NCI-H1105 (cell line): ENCODE data around the gene NKX6-2.

ENCODE experiments used
- DNase-seq: peaks from one replicate; lab custom pipeline; 2025; lab: John Stamatoyannopoulos, UW

The NKX6-2 gene

DNA sequence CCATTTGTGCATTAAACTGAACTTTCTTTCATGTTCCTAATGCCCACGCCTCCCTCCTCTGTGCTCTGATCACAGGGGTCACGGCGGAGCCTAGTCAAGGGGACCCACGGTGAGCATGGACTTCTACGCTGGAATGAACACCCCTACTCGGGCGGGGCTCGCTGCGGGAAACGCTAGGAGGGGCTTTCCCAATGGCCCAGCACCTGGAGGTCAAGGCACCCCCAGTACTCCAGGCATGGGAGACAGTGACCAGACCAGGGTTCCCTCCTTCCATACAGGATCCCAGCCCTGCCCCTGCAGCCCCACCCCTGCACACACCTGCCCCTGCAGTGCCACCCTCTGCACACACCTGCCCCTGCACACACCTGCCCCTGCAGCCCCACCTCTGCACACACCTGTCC, 27.1 kb upstream of the NKX6-2 start:
- DNase-seq = no peak

DNA sequence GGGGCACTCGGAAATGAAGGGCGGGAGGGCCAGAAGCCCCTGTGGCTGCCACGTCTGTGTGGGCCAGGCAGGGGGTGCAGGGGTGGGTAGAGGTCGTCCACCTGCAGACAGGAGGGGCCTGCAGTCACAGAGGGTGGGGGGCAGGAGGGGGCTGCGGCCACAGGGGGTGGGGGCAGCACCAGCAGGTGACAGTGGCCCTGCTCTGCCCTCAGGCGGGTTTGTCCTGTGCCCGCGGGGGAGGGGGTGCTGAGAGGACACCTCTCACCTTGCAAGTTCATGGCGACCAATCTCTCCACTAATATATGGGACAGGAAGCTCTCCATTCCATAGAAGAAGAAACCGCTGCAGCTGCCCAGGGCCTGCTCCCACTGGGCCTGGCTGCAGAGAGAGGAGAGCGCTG, 26.6 kb upstream of the NKX6-2 start:
- no peak for DNase-seq

DNA sequence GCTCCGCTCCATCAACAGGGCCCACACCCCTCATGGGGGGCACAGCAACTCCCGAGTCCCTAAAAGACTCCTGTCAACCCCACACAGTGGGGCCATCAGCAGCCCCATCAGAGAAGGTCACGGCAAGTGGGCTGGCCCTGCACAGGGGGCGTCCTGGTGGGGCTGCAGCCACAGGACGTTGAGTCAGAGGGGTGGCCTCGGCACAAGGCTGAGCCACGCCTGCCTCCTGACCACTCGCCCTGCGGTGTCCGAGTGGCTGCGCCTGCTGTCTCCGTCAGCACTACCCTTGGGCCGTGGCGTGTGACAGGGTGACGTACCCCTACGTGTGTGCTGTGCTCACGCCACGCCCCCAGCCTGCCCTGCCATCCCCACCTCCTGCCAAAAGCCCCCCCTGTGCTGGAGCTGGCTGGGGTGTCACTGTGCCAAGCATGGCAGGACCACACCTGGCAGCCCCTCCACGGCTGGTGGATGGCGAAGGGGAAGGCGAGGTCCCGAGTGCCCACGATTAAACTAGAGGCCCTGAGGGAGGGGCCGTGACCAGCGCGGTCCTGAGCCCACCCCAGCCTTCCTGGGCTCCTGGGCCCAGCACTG, 26.0 kb upstream of the NKX6-2 start:
- DNase-seq = no peak

GRCh38 chr10:132810807-132811700, 25.1 kb upstream of the NKX6-2 start:
- DNase-seq = no peak

DNA sequence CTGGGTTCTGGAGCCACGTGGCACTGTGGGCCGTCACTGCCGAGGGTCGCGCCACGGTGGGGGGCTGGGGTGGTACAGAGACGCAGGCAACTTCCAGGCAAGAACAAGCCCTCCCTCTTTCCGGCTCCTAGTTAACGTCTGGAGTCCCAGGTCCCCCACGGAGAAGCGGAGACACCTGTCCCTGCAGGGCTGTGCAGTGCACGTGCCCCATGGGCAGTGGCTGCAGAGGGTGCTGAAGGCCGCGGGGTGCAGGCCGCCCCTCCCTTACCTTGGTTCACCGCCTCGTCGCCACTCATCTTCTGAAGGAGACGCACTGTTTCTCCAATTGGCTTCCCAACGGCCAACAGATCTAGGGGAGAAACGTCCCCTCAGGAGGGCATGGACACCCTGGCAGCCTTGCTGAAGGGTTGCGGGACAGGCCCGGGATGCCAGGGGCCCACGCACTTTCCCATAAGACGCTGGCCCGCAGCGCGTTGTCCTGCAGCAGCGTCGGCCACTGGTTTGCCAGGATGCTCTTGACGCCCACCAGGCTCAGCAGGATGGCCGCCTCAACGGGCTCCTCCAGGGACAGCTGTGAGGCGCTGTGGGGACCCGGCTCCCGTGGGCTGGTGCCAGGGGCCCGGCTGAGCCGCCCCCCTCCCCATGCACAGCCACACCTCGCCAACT, 24.3 kb upstream of the NKX6-2 start:
- no peak for DNase-seq

GRCh38 chr10:132809232-132810140, 23.5 kb upstream of the NKX6-2 start:
- DNase-seq = no peak

DNA sequence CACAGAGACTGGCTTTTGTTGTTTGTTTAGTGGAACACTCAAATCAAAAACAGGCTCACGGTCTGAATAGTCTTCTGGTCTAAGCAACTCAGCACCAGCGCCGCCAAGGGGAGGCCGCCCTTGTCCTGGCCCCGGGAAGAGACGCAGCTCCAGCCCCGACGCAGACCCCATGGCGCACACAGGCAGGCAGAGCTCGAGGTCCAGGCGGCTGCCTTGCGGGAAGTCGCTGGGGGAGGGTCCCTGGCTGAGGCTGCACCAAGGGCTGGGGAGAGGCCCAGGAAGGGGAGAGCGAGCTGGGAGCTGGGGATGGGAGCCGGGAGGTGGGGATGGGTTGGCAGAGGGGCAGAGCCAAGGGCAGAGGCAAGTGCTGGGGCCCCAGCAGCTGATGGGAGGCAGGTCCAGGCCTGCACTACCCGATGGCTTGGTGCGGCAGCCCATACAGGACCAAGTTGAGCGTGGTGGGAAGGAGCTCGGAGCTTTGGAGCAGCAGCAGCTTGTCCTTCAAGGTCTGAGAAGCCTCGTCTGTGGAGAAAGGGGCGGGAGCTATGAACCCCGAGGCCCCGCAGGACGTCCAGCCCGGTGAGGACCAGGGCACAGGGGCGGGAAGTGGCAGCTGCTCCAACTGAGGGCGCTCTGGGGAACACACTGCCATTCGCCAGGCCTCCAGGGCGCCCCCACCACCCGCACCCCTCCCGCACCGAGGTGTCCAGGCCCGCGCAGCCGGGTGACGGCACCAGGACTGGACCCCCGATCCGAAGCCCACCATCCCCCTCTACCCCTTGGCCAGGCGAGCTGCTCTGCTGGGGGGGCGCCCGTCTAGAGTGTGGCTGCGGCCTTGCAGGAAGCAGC, 22.7 kb upstream of the NKX6-2 start:
- DNase-seq = no peak

DNA sequence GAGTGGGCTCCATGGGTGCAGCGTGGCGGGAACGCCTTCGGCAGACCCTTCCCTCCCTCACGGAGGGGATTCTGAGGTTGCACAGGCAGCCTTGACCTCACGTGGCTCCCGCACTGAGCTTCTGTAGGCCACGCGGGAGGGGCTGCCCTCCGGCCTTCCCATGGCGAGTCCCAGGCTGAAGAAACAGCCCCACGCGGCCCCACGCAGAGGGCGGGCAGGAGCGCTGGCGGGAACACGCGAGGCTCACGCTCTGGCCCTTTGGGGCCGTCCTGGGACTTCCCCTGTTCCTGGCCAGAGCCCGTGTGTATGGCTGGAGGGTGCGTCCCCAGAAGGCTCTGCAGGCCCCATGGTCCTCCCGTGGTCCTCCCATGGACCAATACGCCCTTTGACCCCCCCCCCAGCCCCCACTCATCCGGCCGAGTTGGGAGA, 21.7 kb upstream of the NKX6-2 start:
- DNase-seq = no peak

GRCh38 chr10:132806561-132807003, 20.6 kb upstream of the NKX6-2 start:
- DNase-seq = no peak

DNA sequence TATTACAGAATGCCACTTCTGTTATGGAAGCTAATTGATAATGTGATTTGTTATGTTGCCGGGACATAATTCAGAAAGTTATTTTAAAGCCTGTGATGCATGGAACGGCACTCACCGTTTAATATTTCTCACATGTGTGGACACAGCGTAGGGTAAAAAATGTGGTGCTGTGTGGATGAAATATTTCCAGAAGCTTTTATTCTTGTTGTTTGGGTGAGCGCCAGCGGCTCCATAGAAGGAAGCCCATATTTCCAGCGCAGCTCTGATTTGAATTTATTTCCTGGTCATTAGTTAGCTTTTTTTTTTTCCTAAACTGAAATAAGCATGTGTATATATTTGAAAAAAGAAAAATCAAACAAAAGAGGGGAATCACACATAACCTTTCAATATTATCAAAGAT, 20.2 kb upstream of the NKX6-2 start:
- no peak for DNase-seq

DNA sequence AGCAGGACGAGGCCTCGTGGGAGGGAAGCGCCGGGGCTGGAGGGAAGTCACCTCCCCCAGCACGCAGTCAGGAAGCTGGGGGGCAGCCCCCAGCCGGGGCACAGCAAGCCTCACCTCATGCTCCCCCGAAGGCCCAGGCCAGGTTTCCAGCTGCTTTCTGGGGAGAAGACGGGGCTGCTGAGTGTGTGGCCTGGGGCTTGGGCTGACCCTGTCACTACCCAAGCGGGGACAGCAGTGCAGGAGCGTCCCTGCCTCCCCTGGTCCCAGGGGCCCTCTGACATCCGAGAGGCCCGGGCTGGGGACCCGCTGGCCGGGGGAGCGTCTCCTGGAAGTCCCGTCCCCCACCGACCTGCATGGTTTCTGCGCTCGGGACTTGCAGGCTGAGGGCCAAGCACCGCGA, 19.7 kb upstream of the NKX6-2 start:
- no peak for DNase-seq

GRCh38 chr10:132804785-132805426, 19.0 kb upstream of the NKX6-2 start:
- DNase-seq = no peak

GRCh38 chr10:132804287-132804686, 18.3 kb upstream of the NKX6-2 start:
- no peak for DNase-seq

- no peak for DNase-seq
Measured at GRCh38 chr10:132803416-132804210, 17.7 kb upstream of the NKX6-2 start.

GRCh38 chr10:132802694-132803320, 16.9 kb upstream of the NKX6-2 start:
- DNase-seq = no peak

GRCh38 chr10:132802048-132802447, 16.1 kb upstream of the NKX6-2 start:
- no peak for DNase-seq

GRCh38 chr10:132799865-132800264, 13.9 kb upstream of the NKX6-2 start:
- DNase-seq = no peak

GRCh38 chr10:132798876-132799275, 12.9 kb upstream of the NKX6-2 start:
- DNase-seq = no peak

GRCh38 chr10:132798403-132798802, 12.5 kb upstream of the NKX6-2 start:
- no peak for DNase-seq
